ENCODE measurements around the gene MSRB3. TPM values are rescaled to one million over a fixed set of nuclear protein-coding genes. Genes with fewer than 3 reads are reported as not detected.
"Not testable (repeated sequence)": the region's sequence is repeated elsewhere in the genome, so short reads cannot be mapped to it uniquely, and the experiment has no call there.

The MSRB3 gene
- total RNA-seq, 1 donor from 2014 or later: 77.3 TPM

- H3K36me3 Mint-ChIP-seq (ENCODE audit: unreplicated experiment): peaks cover 3% of the 10 kb centered on the region
- peaks cover 3% of the 10 kb centered on the region for H3K9me3 Mint-ChIP-seq (ENCODE audit: unreplicated experiment)
- TF ChIP-seq CTCF (IDR thresholded peaks at IDR 0.05): no peak
- H3K4me1 Mint-ChIP-seq (ENCODE audit: unreplicated experiment): peaks cover 26% of the 10 kb centered on the region
- no peak overlapping the region for H3K27ac Mint-ChIP-seq (ENCODE audit: unreplicated experiment)
- no peak overlapping the region for H3K4me3 Mint-ChIP-seq (ENCODE audit: unreplicated experiment)
- DNase-seq (ENCODE audit: extremely low spot score, unreplicated experiment): no peak
- H3K27me3 Mint-ChIP-seq (ENCODE audit: unreplicated experiment): no peaks in the 10 kb centered on the region
Observed at GRCh38 chr12:65444996-65445395, 166.5 kb downstream of the MSRB3 start.

- no peak for TF ChIP-seq CTCF (IDR thresholded peaks at IDR 0.05)
- Mint-ChIP-seq H3K27me3 (ENCODE audit: unreplicated experiment) (no peaks in the 10 kb centered on the region), H3K9me3 (ENCODE audit: unreplicated experiment) (peaks cover 3% of the 10 kb centered on the region), H3K4me1 (ENCODE audit: unreplicated experiment) (peaks cover 41% of the 10 kb centered on the region), H3K36me3 (ENCODE audit: unreplicated experiment) (peaks cover 3% of the 10 kb centered on the region), H3K4me3 (ENCODE audit: unreplicated experiment) (no peak overlapping the region), H3K27ac (ENCODE audit: unreplicated experiment) (no peak overlapping the region)
- DNase-seq (ENCODE audit: extremely low spot score, unreplicated experiment): no peak
Observed at GRCh38 chr12:65446901-65447300, 168.4 kb downstream of the MSRB3 start.

- TF ChIP-seq CTCF (IDR thresholded peaks at IDR 0.05): no peak
- H3K4me3 Mint-ChIP-seq (ENCODE audit: unreplicated experiment): no peak overlapping the region
- H3K4me1 Mint-ChIP-seq (ENCODE audit: unreplicated experiment): peaks cover 23% of the 10 kb centered on the region
- H3K27me3 Mint-ChIP-seq (ENCODE audit: unreplicated experiment): no peaks in the 10 kb centered on the region
- no peak for DNase-seq (ENCODE audit: extremely low spot score, unreplicated experiment)
- H3K27ac Mint-ChIP-seq (ENCODE audit: unreplicated experiment): peak overlapping the region; percentile 24
- H3K9me3 Mint-ChIP-seq (ENCODE audit: unreplicated experiment): peaks cover 3% of the 10 kb centered on the region
- H3K36me3 Mint-ChIP-seq (ENCODE audit: unreplicated experiment): peaks cover 8% of the 10 kb centered on the region
Observed at GRCh38 chr12:65449400-65449799, 170.9 kb downstream of the MSRB3 start.

- Mint-ChIP-seq H3K27me3 (ENCODE audit: unreplicated experiment) (no peaks in the 10 kb centered on the region), H3K36me3 (ENCODE audit: unreplicated experiment) (peaks cover 15% of the 10 kb centered on the region), H3K4me1 (ENCODE audit: unreplicated experiment) (peaks cover 23% of the 10 kb centered on the region), H3K27ac (ENCODE audit: unreplicated experiment) (peak overlapping the region; percentile 23), H3K9me3 (ENCODE audit: unreplicated experiment) (peaks cover 3% of the 10 kb centered on the region), H3K4me3 (ENCODE audit: unreplicated experiment) (no peak overlapping the region)
- no peak for DNase-seq (ENCODE audit: extremely low spot score, unreplicated experiment)
- no peak for TF ChIP-seq CTCF (IDR thresholded peaks at IDR 0.05)
Observed at GRCh38 chr12:65450625-65451024, 172.1 kb downstream of the MSRB3 start.

- Mint-ChIP-seq H3K27ac (ENCODE audit: unreplicated experiment) (no peak overlapping the region), H3K36me3 (ENCODE audit: unreplicated experiment) (peaks cover 26% of the 10 kb centered on the region), H3K9me3 (ENCODE audit: unreplicated experiment) (peaks cover 3% of the 10 kb centered on the region), H3K4me1 (ENCODE audit: unreplicated experiment) (peaks cover 23% of the 10 kb centered on the region), H3K4me3 (ENCODE audit: unreplicated experiment) (no peak overlapping the region), H3K27me3 (ENCODE audit: unreplicated experiment) (no peaks in the 10 kb centered on the region)
- no peak for DNase-seq (ENCODE audit: extremely low spot score, unreplicated experiment)
- no peak for TF ChIP-seq CTCF (IDR thresholded peaks at IDR 0.05)
Observed at GRCh38 chr12:65454115-65454787, 175.8 kb downstream of the MSRB3 start.

GRCh38 chr12:65457341-65457740 is 178.9 kb downstream of the MSRB3 start:
- H3K27ac Mint-ChIP-seq (ENCODE audit: unreplicated experiment); H3K27me3 Mint-ChIP-seq (ENCODE audit: unreplicated experiment); H3K9me3 Mint-ChIP-seq (ENCODE audit: unreplicated experiment); H3K4me3 Mint-ChIP-seq (ENCODE audit: unreplicated experiment); H3K4me1 Mint-ChIP-seq (ENCODE audit: unreplicated experiment); DNase-seq (ENCODE audit: extremely low spot score, unreplicated experiment): not testable (repeated sequence)
- H3K36me3 Mint-ChIP-seq (ENCODE audit: unreplicated experiment): peaks cover 37% of the 10 kb centered on the region
